ENCODE measurements around the gene XKRX.

DNA sequence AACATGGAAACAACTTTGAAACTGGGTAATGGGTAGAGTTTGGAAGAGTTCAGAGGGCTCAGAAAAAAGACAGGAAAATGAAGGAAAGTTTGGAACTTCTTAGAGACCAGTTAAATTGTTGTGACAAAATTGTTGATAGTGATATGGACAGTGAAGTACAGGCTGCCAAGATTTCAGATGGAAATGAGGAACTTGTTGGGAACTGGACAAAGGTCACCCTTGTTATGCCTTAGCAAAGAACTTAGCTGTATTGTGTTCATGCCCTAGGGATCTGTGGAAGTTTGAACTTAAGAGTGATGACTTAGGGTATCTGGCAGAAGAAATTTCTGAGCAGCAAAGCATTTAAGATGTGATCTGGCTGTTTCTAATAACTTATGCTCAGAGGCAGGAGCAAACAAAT lies 35.6 kb upstream of the XKRX start:
- TF ChIP-seq, protein P1, sequence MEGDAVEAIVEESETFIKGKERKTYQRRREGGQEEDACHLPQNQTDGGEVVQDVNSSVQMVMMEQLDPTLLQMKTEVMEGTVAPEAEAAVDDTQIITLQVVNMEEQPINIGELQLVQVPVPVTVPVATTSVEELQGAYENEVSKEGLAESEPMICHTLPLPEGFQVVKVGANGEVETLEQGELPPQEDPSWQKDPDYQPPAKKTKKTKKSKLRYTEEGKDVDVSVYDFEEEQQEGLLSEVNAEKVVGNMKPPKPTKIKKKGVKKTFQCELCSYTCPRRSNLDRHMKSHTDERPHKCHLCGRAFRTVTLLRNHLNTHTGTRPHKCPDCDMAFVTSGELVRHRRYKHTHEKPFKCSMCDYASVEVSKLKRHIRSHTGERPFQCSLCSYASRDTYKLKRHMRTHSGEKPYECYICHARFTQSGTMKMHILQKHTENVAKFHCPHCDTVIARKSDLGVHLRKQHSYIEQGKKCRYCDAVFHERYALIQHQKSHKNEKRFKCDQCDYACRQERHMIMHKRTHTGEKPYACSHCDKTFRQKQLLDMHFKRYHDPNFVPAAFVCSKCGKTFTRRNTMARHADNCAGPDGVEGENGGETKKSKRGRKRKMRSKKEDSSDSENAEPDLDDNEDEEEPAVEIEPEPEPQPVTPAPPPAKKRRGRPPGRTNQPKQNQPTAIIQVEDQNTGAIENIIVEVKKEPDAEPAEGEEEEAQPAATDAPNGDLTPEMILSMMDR (IDR thresholded peaks at IDR 0.05; ENCODE audit: insufficient read depth, low read depth, low read length), result no peak
- no peak for TF ChIP-seq EZH2 (IDR thresholded peaks at IDR 0.05; ENCODE audit: insufficient read depth, low read length)

Measured in astrocyte (in vitro differentiated cells and primary cell).